Muscle layer of duodenum (tissue), 2 donors: ENCODE data around the gene HOXD9.

ENCODE experiments used
- H3K27ac ChIP-seq: one replicate; pipeline ENCODE4 v1.7.0; 2013; ENCODE audit warnings: mild to moderate bottlenecking, low read length
- H3K27me3 ChIP-seq: one replicate; pipeline ENCODE4 v1.7.0; 2013; ENCODE audit warnings: low read depth, mild to moderate bottlenecking, control low read depth, low read length
- H3K36me3 ChIP-seq, 2 donors: one replicate each; pipeline ENCODE4 v1.7.0; 2013; ENCODE audit warnings: low read length in 2 of 2, control low read depth in 1 of 2, mild to moderate bottlenecking in 1 of 2; ENCODE audit not compliant: insufficient read depth in 2 of 2, control insufficient read depth in 1 of 2
- H3K4me1 ChIP-seq, 2 donors: one replicate each; pipeline ENCODE4 v1.7.0; 2013; ENCODE audit warnings: low read length in 2 of 2, mild to moderate bottlenecking in 2 of 2, control low read depth in 1 of 2, moderate library complexity in 1 of 2; ENCODE audit not compliant: insufficient read depth in 2 of 2, control insufficient read depth in 1 of 2
- H3K4me3 ChIP-seq, 2 donors: one replicate each; pipeline ENCODE4 v1.7.0; 2013; ENCODE audit warnings: low read length in 2 of 2, low read depth in 1 of 2, mild to moderate bottlenecking in 1 of 2
- H3K9me3 ChIP-seq, 2 donors: one replicate each; pipeline ENCODE4 v1.7.0; 2013; ENCODE audit warnings: low read length in 2 of 2, control low read depth in 1 of 2, mild to moderate bottlenecking in 1 of 2; ENCODE audit not compliant: control insufficient read depth in 1 of 2
- donor health status: healthy.

Gene HOXD9

DNA sequence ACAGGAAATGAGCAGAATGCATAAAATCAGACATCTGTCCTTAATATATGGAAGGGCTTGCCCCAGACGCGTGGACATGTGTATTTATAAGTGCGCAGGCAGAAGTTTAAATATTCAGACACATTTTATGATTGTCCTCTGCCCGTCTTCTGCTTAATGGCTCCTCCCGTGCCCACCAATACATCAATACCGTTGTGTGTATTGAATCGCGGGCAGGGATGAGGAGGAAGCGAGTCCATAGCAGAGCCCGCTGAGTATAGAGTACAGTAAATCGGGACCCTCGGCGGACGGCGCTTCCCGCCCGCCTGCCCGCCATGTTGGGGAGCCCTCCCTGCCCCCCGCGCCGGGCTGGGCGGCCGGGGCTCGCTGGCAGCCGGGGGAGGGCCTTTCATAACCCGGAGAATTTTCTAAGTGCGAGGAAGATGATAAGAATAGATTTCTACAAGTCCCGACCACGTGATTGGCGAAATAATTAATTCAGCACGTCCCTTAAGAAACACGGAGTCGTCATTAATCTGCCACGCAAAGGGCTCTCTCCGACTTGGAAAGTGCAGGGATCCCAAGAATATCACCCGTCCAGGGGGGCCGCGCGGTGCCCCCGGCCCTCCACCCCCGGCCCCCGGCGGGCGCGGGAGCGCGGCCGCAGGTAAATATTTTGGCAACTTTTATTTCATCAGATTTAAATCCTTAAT, 34.4 kb downstream of the HOXD9 start, which contains the start of gene HOXD3:
Gene HOXD3 (plus strand): TSS at position 501 of the 692 bp plus-strand sequence. CDS start 11,808 bp downstream, outside the sequence.
- no peak within 1 kb of the TSS for H3K27ac ChIP-seq
- peaks cover 56% of the 10 kb centered on the region for H3K27me3 ChIP-seq
- peak within 1 kb of the TSS; percentile 30 to 48 for H3K4me3 ChIP-seq
- no peaks in the 10 kb centered on the region for H3K36me3 ChIP-seq
- peaks cover 0 to 38% of the 10 kb centered on the region in 2 donors for H3K4me1 ChIP-seq
- no peaks in the 10 kb centered on the region for H3K9me3 ChIP-seq

DNA sequence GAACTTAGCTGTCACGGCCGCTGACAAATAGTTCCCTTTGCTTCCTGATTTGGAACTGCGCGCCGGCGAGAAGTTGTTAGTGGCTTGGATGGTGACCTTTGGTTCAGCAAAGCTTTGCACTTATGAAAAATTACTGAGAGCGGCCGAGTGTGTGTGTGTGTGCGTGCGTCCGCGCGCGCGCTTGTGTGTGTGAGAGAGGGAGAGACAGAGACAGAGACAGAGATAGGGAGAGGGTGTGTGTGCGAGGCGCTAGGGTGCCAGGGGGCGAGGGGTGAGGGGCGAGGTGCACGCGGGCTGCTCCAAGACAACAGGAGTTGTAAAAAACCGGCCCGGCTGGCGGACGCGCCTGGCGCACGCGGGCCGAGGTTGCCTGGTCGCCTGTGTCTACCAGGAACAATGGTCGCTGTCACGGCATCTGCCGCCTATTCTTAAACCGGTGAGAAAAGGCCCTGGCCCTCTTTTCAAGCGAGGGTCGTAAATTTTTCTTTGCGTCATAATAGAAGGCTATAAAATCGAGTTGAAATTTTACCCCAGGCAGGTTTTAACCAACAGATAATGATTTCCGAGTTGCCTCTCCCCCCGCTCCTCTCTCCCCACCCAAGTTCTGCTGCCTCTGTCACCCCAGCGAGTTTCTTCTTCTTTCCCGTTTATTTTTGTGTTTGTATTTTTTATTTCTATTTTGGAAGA, 35.1 kb downstream of the HOXD9 start:
- Histone ChIP-seq H3K4me1 (peaks cover 0 to 42% of the 10 kb centered on the region in 2 donors), H3K27ac (no peak overlapping the region), H3K4me3 (peak overlapping the region; percentile 30 to 48), H3K36me3 (no peaks in the 10 kb centered on the region), H3K27me3 (peaks cover 62% of the 10 kb centered on the region), H3K9me3 (no peaks in the 10 kb centered on the region)

DNA sequence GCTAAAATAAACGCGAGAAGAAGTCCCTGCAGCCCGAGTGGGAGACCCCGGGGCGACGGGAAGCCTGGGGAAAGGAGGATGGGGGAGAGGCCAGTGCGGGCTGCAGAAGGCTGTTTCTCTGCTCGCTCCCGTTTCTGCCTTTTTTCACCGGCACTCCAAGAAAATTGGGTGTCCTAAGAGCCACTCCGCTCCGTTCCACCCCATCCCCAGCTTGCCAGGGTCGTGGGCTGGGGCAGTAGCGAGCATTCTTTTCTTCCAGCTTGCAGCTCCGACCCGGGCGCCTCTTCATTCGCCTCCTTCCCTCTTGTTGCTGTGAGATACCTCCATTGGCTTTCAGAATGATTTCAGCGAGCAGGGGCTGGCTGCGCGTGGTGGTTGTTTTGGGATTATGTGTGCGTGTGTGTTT, 35.7 kb downstream of the HOXD9 start:
- no peaks in the 10 kb centered on the region for H3K9me3 ChIP-seq
- H3K36me3 ChIP-seq: no peaks in the 10 kb centered on the region
- no peak overlapping the region for H3K4me3 ChIP-seq
- H3K4me1 ChIP-seq: peaks cover 0 to 42% of the 10 kb centered on the region in 2 donors
- H3K27me3 ChIP-seq: peaks cover 66% of the 10 kb centered on the region
- no peak overlapping the region for H3K27ac ChIP-seq

DNA sequence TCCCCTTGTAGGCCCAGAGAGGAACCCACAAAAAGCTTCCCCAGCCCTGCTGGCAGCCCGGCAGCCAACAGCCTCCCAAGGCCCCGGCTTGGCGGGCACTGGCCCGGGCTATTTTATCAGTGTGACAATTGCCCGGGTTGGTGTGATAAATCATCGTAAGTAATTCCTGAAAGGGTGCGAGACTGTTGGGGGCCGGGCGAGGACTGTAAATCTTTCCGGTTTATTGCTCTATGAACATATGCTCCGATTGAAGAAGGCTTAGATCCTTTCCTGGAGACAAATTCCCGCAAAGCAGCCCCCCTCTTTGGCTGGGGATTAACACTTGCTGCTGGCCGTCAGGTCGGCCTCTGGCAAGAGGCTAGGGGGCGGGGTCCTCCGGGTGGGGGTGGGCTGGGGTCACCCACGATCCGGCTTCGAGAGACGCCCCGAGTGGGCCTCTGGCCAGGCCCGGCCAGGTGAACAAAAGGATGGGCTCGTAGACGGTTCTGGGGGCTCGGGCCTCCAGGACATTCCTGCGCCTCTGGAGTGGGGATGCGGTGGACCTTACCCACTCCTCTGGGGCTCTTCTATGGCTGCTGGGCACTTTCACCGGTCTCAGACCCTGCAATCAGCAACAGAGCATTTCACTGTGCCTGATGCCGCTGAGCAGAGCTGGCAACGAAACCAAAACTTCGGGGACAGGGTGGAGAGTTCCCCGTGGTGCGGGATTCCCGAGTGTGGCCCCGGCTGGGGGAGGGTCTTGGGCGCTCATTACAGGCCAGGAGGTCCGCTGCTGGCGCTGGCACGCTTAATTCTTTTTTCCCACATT, 36.5 kb downstream of the HOXD9 start:
- H3K4me1 ChIP-seq: peaks cover 0 to 42% of the 10 kb centered on the region in 2 donors
- H3K36me3 ChIP-seq: no peaks in the 10 kb centered on the region
- no peaks in the 10 kb centered on the region for H3K9me3 ChIP-seq
- H3K27me3 ChIP-seq: peaks cover 68% of the 10 kb centered on the region
- no peak overlapping the region for H3K4me3 ChIP-seq
- H3K27ac ChIP-seq: no peak overlapping the region

DNA sequence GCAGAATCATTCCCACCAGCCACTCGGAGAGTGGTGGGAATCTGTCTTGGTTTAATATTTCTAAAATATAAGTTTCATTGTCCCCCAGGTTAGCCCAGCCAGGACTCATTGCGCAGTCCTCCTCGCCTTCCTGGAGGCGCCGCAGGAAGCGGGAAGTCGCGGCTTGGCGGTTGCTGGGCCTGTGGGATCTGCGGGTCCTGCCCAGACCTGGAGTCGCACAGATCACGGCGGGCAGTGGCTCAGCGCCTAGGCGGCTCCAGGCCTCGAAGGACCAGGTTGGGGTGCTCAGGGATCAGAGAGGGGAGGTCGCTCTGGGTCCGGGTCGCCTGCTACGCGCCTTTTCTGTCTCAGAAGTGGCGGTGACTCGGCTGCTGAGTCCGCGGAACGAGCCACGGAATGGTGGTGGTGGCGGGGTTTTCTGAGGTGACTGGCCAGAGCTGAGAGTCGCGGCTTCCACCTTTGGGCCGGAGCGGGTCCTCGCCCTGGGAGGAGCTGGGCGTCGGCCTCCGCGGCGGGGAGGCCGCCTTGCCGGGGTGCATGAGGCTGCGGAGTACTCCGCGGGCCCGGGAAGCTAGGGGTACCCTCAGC, 37.2 kb downstream of the HOXD9 start:
- Histone ChIP-seq H3K4me3 (peak overlapping the region in 1 of 2 donors; percentile 24), H3K4me1 (peaks cover 0 to 44% of the 10 kb centered on the region in 2 donors), H3K27ac (no peak overlapping the region), H3K27me3 (peaks cover 75% of the 10 kb centered on the region), H3K9me3 (no peaks in the 10 kb centered on the region), H3K36me3 (no peaks in the 10 kb centered on the region)

DNA sequence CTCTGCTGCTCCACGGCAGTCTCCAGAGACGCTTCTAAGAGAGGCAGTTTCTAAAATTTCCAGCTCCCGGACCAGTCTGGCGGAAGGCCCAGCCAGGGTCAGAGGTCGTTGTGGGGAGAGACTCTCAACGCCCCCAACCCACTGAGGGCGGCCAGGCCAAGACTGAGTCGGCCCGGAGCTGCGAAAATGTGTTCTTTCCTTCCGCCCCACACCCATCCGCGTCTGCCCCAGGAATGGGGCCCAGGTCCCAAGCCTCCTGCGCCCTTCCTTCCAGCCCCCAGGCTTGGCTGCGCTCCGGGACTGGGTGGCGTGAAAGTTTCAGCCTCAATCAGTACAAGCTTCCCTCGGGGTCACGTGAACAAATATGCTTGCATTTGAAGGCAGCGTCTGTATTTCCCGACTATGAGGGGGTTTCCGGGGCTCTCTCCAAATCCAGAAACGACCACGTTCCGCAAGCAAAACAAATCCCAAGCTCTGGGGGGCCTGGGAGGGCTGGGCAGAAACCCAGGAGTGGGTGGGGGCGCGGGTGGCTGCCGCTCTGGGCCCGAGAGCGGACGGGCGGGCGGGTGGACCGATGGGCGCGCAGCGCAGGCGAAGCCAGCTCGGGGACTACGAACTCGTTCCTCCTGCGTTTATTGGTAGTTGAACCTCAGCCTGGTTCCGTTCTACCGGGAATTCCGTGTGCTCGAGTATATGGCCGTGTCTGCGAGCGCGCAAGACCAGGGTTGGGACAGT, 37.9 kb downstream of the HOXD9 start:
- peak overlapping the region in 1 of 2 donors; percentile 24 for H3K4me3 ChIP-seq
- no peak overlapping the region for H3K27ac ChIP-seq
- no peaks in the 10 kb centered on the region for H3K9me3 ChIP-seq
- H3K36me3 ChIP-seq: no peaks in the 10 kb centered on the region
- H3K27me3 ChIP-seq: peaks cover 80% of the 10 kb centered on the region
- peaks cover 0 to 50% of the 10 kb centered on the region in 2 donors for H3K4me1 ChIP-seq

DNA sequence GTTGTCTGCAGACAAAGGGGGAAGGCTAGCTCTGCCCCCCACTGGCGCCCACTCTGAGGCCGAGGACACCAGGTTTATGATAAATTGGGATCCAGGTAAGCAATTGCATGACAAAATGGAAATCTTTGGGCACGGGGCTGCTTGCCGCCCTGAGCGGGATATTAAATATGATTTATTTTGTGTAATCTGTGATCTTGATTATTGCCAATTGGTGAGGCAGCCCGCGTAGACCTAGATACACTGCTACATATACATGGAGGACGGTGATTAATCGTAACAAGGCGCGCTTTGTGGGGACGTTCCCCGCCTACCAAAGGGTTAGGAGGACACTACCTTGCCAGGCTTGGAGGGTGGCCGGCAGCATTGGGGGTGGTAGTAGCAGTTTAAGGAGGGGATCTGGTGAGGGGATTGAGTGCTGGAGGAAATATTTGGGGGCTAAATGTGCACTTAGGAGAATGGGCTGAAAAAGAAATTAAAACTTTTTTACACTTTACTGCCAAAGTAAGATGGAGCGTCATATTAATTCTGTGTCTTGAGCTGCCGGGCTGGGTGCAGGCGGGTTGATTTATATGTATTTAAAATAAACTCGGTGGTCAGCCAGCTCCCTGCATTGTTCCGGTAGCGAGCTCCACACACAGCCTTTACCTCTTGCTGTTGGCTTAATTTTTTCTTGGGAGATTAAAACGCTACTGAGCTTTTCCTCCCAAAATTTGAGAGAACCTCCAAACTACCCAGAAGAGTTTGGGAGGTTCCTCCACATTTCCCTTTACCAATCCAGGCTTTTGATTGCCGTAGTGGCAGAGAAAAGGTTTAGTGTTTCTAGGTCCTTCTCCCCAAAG, 38.7 kb downstream of the HOXD9 start:
- Histone ChIP-seq H3K27ac (no peak overlapping the region), H3K27me3 (peaks cover 80% of the 10 kb centered on the region)

DNA sequence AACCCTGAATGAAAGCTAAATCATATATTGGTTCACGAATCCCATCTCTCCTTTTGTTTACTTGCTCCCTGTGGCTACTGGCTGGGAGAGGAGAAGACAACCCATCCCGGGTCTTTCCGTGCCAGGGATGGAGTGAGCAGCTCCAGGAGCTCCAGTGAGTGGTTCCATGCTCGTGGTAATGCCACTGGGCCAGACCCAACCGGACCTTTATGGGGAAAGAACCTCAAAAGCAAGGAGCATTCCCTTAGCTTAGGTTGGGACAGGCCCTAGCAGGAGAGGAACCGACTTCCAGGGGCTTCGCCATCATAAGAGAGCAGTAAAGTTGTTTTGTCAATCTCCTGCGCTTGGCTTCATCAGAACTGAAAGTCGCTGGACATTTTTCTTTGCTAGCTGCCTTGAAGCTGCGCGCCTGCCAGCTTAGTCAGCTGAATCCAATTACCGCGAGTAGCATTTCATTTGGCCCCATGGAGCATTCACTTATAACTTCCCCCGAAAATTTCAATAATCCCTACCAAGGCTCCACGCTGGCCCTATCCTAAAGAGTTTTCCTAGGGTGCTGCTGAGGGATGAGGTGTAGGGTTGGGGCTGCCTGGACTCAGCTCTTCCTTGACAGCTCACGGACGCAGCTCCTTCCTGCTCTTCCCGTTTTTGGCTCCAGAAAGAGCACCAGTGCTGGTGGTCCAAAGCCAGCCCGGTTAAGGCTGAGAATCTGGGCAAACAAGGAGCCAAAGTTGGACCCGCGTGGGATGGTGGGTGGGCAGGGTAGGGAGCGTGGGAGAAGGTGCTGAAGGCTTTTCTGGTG, 39.5 kb downstream of the HOXD9 start:
- peaks cover 0 to 49% of the 10 kb centered on the region in 2 donors for H3K4me1 ChIP-seq
- peaks cover 73% of the 10 kb centered on the region for H3K27me3 ChIP-seq
- peak overlapping the region in 1 of 2 donors; percentile 20 for H3K4me3 ChIP-seq

More for the DNA sequence above, 38.7 kb downstream of the HOXD9 start:
- Histone ChIP-seq H3K36me3 (no peaks in the 10 kb centered on the region), H3K9me3 (no peaks in the 10 kb centered on the region), H3K4me3 (peak overlapping the region in 1 of 2 donors; percentile 24), H3K4me1 (peaks cover 0 to 52% of the 10 kb centered on the region in 2 donors)

DNA sequence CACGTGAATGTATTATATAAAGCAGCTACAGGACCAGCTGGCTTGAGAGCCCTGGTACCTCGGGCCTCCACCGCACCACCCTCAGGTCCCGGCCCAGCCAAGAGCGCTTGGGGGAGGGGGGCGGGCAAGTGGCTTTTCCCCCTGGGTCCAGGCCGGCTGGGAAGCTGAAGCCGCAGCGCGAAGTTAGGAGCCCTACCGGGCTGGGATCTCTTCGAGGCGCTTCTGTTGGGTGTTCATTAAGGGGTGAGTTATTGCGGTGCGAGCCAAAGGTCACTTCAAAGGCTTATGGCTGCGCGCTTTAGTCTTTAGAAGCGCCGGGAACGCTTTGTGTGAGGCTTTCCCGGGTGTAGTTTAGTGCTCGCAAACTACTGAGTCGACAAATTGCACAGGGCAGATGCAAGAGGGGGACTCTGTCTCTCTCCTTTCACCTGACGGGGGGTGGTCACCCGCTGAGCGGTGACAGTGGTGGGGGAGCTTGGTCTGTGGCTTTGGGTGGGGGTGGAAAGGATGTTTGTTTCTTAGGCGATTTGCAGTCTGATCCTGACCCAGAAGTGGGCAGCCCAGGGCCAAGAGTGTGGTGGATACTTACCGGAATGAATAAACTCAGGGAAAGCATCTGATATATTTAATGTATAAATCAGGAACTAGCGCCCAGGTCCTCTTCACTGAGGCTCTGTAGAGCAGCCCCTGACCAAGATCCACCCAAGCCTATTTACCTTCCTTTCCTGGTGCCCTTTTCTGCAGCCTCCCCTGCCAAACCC, 40.6 kb downstream of the HOXD9 start:
- Histone ChIP-seq H3K36me3 (no peaks in the 10 kb centered on the region), H3K27me3 (peaks cover 67% of the 10 kb centered on the region), H3K27ac (no peak overlapping the region), H3K4me1 (peaks cover 0 to 38% of the 10 kb centered on the region in 2 donors), H3K9me3 (no peaks in the 10 kb centered on the region), H3K4me3 (no peak overlapping the region)

More for the DNA sequence above, 39.5 kb downstream of the HOXD9 start:
- H3K9me3 ChIP-seq: no peaks in the 10 kb centered on the region
- no peaks in the 10 kb centered on the region for H3K36me3 ChIP-seq
- no peak overlapping the region for H3K27ac ChIP-seq
